Measurements from ENCODE around the gene RALGAPA2. TPM values are rescaled to one million over a fixed set of nuclear protein-coding genes. Genes with fewer than 3 reads are reported as not detected.

RALGAPA2 gene
- total RNA-seq, 4 donors from 2014 or later: 18.4 to 27.4 (median 25.2) TPM

DNA sequence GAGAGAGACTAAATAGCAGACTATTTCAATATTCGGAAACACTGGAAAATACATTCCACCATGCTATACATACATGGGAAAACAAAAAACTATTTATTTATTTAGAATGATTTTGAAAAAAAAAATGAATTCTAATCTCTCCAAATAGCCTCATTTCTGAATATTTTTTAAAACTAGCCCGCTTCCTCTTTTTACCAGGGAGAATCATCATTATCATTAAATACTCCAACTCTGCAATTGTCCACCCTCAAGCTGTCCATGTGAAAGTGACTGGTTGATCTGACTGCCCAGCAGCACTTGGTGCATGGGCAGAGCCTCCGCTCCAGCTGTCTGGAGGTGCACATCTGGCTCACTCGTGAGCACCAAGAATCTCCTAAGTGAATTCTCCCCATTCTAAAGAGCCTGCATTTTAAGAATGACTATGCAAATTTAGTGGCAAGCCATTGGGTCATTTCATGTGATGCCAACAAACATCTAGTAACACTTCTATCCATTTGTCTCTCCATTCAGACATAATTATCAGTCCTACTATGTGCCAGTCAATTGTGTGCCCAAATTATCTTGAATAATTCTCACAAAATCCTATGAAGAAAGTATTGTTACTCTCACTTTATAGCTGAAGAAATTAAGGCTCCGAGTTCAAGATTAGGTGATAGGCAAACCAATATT lies 279.7 kb downstream of the RALGAPA2 start:
- no peak for ATAC-seq
- TF ChIP-seq EP300 (IDR thresholded peaks at IDR 0.05) (no peak), POLR2A (IDR thresholded peaks at IDR 0.05) (no peak), POLR2AphosphoS5 (IDR thresholded peaks at IDR 0.05) (no peak), CTCF (IDR thresholded peaks at IDR 0.05) (no peak)
- H3K9me3 ChIP-seq: no peaks in the 10 kb centered on the region
- no peak overlapping the region for H3K27ac ChIP-seq
- peaks cover 0 to 36% of the 10 kb centered on the region in 2 donors for H3K36me3 ChIP-seq
- H3K27me3 ChIP-seq: no peaks in the 10 kb centered on the region
- 93 to 94% methylated on average over 3 to 5 of the region's 5 CpGs for WGBS, 2 donors (ENCODE audit: low coverage in 1 of 2)
- H3K4me3 ChIP-seq: no peak overlapping the region
- H3K4me1 ChIP-seq: no peaks in the 10 kb centered on the region

DNA sequence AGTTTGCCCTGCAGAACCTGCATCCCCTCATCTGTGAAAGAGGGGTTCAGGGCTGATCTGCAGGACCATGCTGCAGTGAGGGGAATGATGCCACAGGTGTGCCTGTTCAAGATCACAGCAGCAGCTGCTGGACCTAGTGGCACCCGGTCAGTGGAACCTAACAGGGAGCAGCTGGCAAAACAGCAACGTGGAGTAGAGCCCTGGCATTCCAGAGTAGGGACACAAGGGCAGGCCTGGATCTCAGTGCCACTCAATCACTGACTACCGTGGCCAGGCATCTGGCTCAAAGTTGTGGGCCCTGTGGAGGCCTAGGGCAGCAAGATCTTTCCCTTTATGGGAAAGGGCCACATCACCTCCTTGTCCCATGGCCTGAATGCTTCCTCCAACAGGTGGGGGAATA lies 282.4 kb downstream of the RALGAPA2 start:
- TF ChIP-seq POLR2A (IDR thresholded peaks at IDR 0.05): no peak
- TF ChIP-seq EP300 (IDR thresholded peaks at IDR 0.05): no peak
- TF ChIP-seq CTCF (IDR thresholded peaks at IDR 0.05): no peak
- TF ChIP-seq POLR2AphosphoS5 (IDR thresholded peaks at IDR 0.05): no peak
- Histone ChIP-seq H3K27me3 (no peaks in the 10 kb centered on the region), H3K27ac (no peak overlapping the region), H3K4me3 (no peak overlapping the region), H3K4me1 (no peaks in the 10 kb centered on the region), H3K9me3 (no peaks in the 10 kb centered on the region), H3K36me3 (peaks cover 0 to 22% of the 10 kb centered on the region in 2 donors)
- ATAC-seq: no peak
- WGBS, 2 donors (ENCODE audit: low coverage in 1 of 2): 84% methylated on average over 3 of the region's 3 CpGs; no CpG with 5 or more reads in 1 of the 2 donors

- TF ChIP-seq CTCF (IDR thresholded peaks at IDR 0.05): no peak
- no peak for TF ChIP-seq POLR2A (IDR thresholded peaks at IDR 0.05)
- no peak for TF ChIP-seq POLR2AphosphoS5 (IDR thresholded peaks at IDR 0.05)
- TF ChIP-seq EP300 (IDR thresholded peaks at IDR 0.05): no peak
- Histone ChIP-seq H3K36me3 (peaks cover 0 to 17% of the 10 kb centered on the region in 2 donors), H3K27me3 (no peaks in the 10 kb centered on the region), H3K4me3 (no peak overlapping the region), H3K27ac (no peak overlapping the region), H3K4me1 (no peaks in the 10 kb centered on the region), H3K9me3 (no peaks in the 10 kb centered on the region)
- 52 to 61% methylated on average over 3 of the region's 3 CpGs for WGBS, 2 donors (ENCODE audit: low coverage in 1 of 2)
- ATAC-seq: no peak
Measured at GRCh38 chr20:20428067-20428466, 284.4 kb downstream of the RALGAPA2 start.

DNA sequence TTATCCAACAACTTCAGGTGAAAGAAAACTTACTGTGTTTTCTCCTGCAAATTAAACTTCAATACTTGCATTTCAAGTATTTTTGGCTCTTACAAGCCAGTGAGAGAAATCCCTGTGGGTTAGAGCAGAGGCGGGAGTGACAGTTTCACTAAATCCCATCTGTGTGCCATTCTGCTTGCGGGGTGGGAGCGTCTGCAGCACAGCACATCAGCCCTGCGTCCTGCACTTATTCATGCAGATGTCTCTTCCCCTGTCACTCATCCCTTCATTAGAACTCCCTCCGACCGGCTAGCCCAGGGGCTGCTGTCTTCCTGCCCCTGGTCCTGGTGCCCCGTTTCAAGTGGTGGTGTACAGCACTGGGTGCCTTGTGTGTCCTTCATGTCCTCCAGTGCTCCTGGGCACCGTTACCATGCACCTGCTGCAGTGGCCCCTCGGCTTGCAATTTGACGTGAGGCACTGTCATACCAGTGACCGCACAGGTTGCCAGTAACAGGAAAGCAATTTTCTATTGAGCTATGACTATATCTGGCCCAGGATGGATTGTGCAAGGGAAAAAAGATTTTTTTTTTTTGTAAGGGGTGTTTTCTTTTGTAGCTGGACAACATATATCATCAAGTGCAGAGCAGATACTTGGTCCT lies 285.1 kb downstream of the RALGAPA2 start:
- no peak overlapping the region for H3K4me3 ChIP-seq
- H3K4me1 ChIP-seq: no peaks in the 10 kb centered on the region
- ATAC-seq: no peak
- H3K9me3 ChIP-seq: no peaks in the 10 kb centered on the region
- H3K36me3 ChIP-seq: peaks cover 0 to 24% of the 10 kb centered on the region in 2 donors
- no peak overlapping the region for H3K27ac ChIP-seq
- H3K27me3 ChIP-seq: no peaks in the 10 kb centered on the region
- 81 to 93% methylated on average over 5 to 9 of the region's 11 CpGs for WGBS, 2 donors (ENCODE audit: low coverage in 1 of 2)
- no peak for TF ChIP-seq POLR2A (IDR thresholded peaks at IDR 0.05)
- no peak for TF ChIP-seq POLR2AphosphoS5 (IDR thresholded peaks at IDR 0.05)
- no peak for TF ChIP-seq EP300 (IDR thresholded peaks at IDR 0.05)
- TF ChIP-seq CTCF (IDR thresholded peaks at IDR 0.05): no peak

DNA sequence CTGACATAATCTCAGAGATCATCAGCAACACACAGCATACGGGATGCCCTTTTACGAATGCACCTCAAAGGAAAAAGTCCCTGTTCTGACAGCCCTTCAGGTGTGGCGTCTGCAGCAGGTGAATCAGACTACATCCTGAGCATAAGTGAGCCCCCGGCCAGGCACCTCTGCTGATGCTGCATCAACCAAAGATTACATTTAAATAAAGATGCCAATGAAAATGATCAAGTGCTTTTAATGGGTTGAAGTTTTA lies 285.9 kb downstream of the RALGAPA2 start:
- Histone ChIP-seq H3K27ac (no peak overlapping the region), H3K36me3 (peaks cover 0 to 27% of the 10 kb centered on the region in 2 donors), H3K4me3 (no peak overlapping the region), H3K9me3 (no peaks in the 10 kb centered on the region), H3K27me3 (no peaks in the 10 kb centered on the region), H3K4me1 (no peaks in the 10 kb centered on the region)
- TF ChIP-seq CTCF (IDR thresholded peaks at IDR 0.05) (no peak), EP300 (IDR thresholded peaks at IDR 0.05) (no peak), POLR2A (IDR thresholded peaks at IDR 0.05) (no peak), POLR2AphosphoS5 (IDR thresholded peaks at IDR 0.05) (no peak)
- WGBS, 2 donors (ENCODE audit: low coverage in 1 of 2): 90 to 94% methylated on average over 3 of the region's 4 CpGs
- no peak for ATAC-seq
